ENCODE data around the gene DPH1. TPM values are rescaled to one million over a fixed set of nuclear protein-coding genes. Genes with fewer than 3 reads are reported as not detected.
A peak's percentile ranks its signal among the peaks of the same experiment; 100 is the strongest.

DPH1 gene
- total RNA-seq, 1 donor from 2014 or later = 14.1 TPM

DNA sequence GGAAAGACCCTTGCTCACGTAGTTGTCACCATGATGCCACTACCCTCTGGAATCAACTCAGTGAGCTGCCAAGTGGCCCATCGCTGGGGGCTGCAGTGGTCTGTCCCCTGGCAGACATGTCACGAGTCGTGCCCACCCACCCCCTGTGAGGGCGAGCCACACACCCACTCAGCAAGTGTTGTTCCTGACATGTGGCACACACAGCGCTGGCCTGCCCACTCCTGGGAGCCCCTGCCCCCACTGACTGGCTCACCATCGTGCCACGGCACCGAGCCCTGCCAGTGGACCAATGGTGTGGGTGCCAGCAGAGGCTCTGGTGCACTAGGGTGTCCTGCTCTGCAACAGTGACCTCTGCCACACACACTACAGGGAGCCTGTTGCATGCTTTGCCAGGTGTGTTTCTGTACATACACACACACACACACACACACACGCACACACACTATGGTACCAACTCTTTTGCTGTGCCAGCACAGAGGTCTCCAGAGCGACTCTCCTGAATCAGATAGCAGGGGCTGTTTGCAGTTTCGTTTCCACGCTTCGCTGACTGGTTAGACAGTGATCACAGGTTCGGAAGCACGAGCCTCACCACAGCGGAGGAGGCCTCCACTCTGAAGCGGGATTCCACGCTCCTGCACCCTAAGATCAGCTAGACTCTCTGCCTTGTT is 12.5 kb upstream of the DPH1 start:
- peak overlapping the region in 1 of 3 donors; percentile 1 for H3K9ac ChIP-seq (ENCODE audit: low read depth in 1 of 3, low read length in 3 of 3)
- H3K4me1 ChIP-seq (ENCODE audit: control insufficient read depth in 3 of 3, insufficient read depth in 3 of 3, low read length in 3 of 3) = peaks cover 12 to 40% (median 13%) of the 10 kb centered on the region in 3 donors
- H3K4me3 ChIP-seq (ENCODE audit: low read length in 3 of 3) = no peak overlapping the region
- H3K36me3 ChIP-seq (ENCODE audit: control insufficient read depth in 3 of 3, insufficient read depth in 3 of 3, low read length in 3 of 3) = no peaks in the 10 kb centered on the region
- H3K27me3 ChIP-seq (ENCODE audit: control insufficient read depth in 3 of 3, insufficient read depth in 3 of 3, low read length in 3 of 3) = peaks cover 0 to 8% (median 5%) of the 10 kb centered on the region in 3 donors
- H3K9me3 ChIP-seq (ENCODE audit: control insufficient read depth in 3 of 3, low read length in 3 of 3) = no peaks in the 10 kb centered on the region
- no peak overlapping the region for H3K27ac ChIP-seq (ENCODE audit: low read depth, low read length)

DNA sequence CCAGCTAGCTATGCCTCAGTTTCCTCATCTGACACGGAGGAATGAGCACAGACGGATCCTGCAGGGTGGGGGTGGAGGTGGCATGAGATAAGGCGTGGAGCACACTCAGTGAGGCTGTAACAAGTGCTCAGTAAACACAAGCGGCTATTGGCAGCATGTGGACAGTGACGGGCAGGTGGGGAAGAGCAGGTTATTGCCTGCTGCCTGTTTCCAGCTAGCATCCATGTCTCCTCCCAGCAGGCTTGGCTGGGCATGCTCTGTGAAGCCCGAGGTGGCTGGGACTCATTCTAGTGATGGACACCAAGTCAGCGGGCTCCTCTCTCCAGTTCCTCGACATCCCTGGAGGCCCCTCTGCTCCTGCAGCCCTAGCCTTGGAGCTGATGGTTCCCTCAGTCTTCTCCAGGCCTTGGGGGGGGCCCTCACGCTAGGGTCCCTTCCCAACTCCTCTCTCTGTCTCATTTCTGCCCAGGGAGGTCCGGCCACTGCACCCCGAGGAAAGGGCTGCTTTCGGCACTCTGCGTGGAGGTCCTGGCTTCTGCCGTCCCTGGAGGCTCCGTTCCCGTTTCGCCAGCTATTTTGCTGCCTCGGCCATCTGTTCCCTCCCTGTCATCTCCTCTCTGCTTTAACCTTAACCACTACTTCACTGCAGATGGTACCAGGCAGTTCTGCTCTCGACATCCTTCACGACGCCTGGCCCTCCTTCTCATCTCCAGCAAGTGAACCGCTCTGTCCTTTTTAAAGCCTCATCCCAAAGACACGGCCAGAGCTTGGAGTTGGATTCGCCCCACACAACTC is 11.0 kb upstream of the DPH1 start:
- no peaks in the 10 kb centered on the region for H3K36me3 ChIP-seq (ENCODE audit: control insufficient read depth in 3 of 3, insufficient read depth in 3 of 3, low read length in 3 of 3)
- no peak overlapping the region for H3K4me3 ChIP-seq (ENCODE audit: low read length in 3 of 3)
- peaks cover 13 to 35% (median 20%) of the 10 kb centered on the region in 3 donors for H3K4me1 ChIP-seq (ENCODE audit: control insufficient read depth in 3 of 3, insufficient read depth in 3 of 3, low read length in 3 of 3)
- no peak overlapping the region for H3K27ac ChIP-seq (ENCODE audit: low read depth, low read length)
- peaks cover 4 to 10% (median 5%) of the 10 kb centered on the region in 3 donors for H3K27me3 ChIP-seq (ENCODE audit: control insufficient read depth in 3 of 3, insufficient read depth in 3 of 3, low read length in 3 of 3)
- no peak overlapping the region for H3K9ac ChIP-seq (ENCODE audit: low read depth in 1 of 3, low read length in 3 of 3)
- H3K9me3 ChIP-seq (ENCODE audit: control insufficient read depth in 3 of 3, low read length in 3 of 3) = no peaks in the 10 kb centered on the region

DNA sequence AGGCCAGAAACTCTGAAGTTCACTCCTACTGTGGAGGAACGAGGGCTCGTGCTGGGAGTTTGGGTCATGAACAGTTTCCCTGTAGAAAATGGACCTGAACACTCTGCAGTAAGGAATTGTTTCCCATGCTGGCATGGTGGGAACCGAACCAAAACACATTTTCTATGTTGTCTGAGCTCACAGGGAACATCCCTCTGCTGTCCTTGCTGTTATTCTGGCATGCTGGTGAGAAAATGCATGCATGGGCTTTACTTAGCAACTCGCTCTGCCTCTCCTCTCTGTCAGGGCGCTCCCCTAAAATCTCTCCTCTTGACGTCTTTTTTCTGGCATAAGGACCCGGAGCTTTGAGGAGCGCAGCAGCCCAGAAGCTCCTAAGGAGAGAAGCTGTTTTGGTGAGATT is 10.2 kb upstream of the DPH1 start:
- H3K4me1 ChIP-seq (ENCODE audit: control insufficient read depth in 3 of 3, insufficient read depth in 3 of 3, low read length in 3 of 3) = peaks cover 21 to 41% (median 25%) of the 10 kb centered on the region in 3 donors
- no peaks in the 10 kb centered on the region for H3K9me3 ChIP-seq (ENCODE audit: control insufficient read depth in 3 of 3, low read length in 3 of 3)
- H3K36me3 ChIP-seq (ENCODE audit: control insufficient read depth in 3 of 3, insufficient read depth in 3 of 3, low read length in 3 of 3) = no peaks in the 10 kb centered on the region
- no peak overlapping the region for H3K27ac ChIP-seq (ENCODE audit: low read depth, low read length)
- no peak overlapping the region for H3K4me3 ChIP-seq (ENCODE audit: low read length in 3 of 3)
- no peak overlapping the region for H3K9ac ChIP-seq (ENCODE audit: low read depth in 1 of 3, low read length in 3 of 3)
- peaks cover 4 to 12% (median 6%) of the 10 kb centered on the region in 3 donors for H3K27me3 ChIP-seq (ENCODE audit: control insufficient read depth in 3 of 3, insufficient read depth in 3 of 3, low read length in 3 of 3)

DNA sequence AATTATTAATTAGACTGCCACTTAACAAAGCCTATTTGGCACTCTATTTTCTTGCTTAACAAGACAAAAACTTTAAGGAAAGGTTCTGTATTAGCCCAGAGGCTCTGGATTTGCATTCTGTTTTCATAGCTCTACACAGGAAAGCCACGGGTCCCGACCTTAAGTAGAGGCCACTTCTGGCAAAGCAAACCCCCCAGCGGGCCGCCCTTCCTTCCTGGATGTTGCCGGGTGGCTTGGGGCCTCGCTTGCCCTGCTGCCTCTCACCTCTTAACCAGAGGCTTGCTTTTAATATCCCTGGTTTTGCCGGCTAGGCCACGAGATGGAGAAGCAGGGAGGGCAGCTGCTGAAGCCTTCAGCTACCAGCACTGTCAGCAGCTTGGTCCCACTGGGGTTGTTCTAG is 9.2 kb upstream of the DPH1 start:
- Histone ChIP-seq H3K4me3 (ENCODE audit: low read length in 3 of 3) (no peak overlapping the region), H3K27me3 (ENCODE audit: control insufficient read depth in 3 of 3, insufficient read depth in 3 of 3, low read length in 3 of 3) (peaks cover 4 to 12% (median 8%) of the 10 kb centered on the region in 3 donors), H3K9me3 (ENCODE audit: control insufficient read depth in 3 of 3, low read length in 3 of 3) (no peaks in the 10 kb centered on the region), H3K4me1 (ENCODE audit: control insufficient read depth in 3 of 3, insufficient read depth in 3 of 3, low read length in 3 of 3) (peaks cover 22 to 42% (median 31%) of the 10 kb centered on the region in 3 donors), H3K9ac (ENCODE audit: low read depth in 1 of 3, low read length in 3 of 3) (no peak overlapping the region), H3K36me3 (ENCODE audit: control insufficient read depth in 3 of 3, insufficient read depth in 3 of 3, low read length in 3 of 3) (no peaks in the 10 kb centered on the region), H3K27ac (ENCODE audit: low read depth, low read length) (no peak overlapping the region)

DNA sequence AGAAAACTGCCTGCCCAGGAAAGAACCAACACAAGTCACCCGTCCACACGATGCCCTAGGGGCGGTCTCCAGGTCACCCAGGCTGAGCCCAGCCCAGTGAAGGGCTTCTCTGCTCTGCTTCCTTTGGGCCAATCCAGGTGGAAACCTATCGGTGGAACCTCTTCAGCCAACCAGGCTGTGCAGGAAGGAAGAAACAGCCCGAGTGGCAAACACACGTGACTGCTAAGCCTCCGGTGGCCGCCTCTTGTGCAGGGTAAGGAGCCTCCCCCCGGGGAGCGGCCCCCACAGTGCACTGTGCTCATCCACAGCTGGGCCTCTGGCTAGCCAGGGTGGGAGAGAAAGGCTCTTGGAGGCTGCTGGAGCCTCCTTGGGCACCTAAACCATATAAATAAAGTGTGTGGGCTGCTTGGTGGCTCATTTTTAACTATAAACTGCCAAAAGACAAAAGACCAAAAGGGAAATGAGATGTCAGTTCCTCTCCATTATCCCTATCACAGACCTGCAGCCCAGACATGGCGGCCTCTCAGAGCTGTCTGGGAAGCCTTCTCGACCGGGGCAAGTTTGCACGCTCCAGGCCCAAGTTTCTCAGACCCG is 7.2 kb upstream of the DPH1 start:
- no peaks in the 10 kb centered on the region for H3K9me3 ChIP-seq (ENCODE audit: control insufficient read depth in 3 of 3, low read length in 3 of 3)
- no peak overlapping the region for H3K9ac ChIP-seq (ENCODE audit: low read depth in 1 of 3, low read length in 3 of 3)
- H3K4me3 ChIP-seq (ENCODE audit: low read length in 3 of 3) = no peak overlapping the region
- H3K27me3 ChIP-seq (ENCODE audit: control insufficient read depth in 3 of 3, insufficient read depth in 3 of 3, low read length in 3 of 3) = peaks cover 7 to 20% (median 19%) of the 10 kb centered on the region in 3 donors
- peaks cover 17 to 34% (median 32%) of the 10 kb centered on the region in 3 donors for H3K4me1 ChIP-seq (ENCODE audit: control insufficient read depth in 3 of 3, insufficient read depth in 3 of 3, low read length in 3 of 3)
- no peak overlapping the region for H3K27ac ChIP-seq (ENCODE audit: low read depth, low read length)
- H3K36me3 ChIP-seq (ENCODE audit: control insufficient read depth in 3 of 3, insufficient read depth in 3 of 3, low read length in 3 of 3) = no peaks in the 10 kb centered on the region

DNA sequence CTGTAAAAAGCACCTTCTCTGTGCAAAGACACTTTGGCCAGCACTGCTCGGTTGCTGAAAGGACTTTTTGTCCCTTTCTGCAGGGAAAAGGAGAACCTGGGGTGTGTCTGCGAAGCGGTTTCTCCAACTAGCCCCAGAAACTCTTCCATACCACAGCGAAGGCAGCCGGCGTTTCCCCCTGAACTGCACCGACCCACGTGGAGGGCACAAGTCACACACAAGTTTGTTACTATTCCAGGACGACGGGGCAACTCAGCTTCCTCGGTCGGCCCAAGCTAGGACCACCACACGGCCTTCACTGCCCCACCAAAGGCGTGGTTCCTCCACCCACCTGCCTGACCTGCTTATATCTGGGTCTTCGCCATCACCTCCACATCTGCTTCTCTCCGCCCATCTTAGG is 6.7 kb upstream of the DPH1 start:
- Histone ChIP-seq H3K4me1 (ENCODE audit: control insufficient read depth in 3 of 3, insufficient read depth in 3 of 3, low read length in 3 of 3) (peaks cover 14 to 29% (median 28%) of the 10 kb centered on the region in 3 donors), H3K27ac (ENCODE audit: low read depth, low read length) (no peak overlapping the region), H3K4me3 (ENCODE audit: low read length in 3 of 3) (peak overlapping the region in 2 of 3 donors; percentile 43 to 74), H3K9ac (ENCODE audit: low read depth in 1 of 3, low read length in 3 of 3) (no peak overlapping the region), H3K9me3 (ENCODE audit: control insufficient read depth in 3 of 3, low read length in 3 of 3) (no peaks in the 10 kb centered on the region), H3K27me3 (ENCODE audit: control insufficient read depth in 3 of 3, insufficient read depth in 3 of 3, low read length in 3 of 3) (peaks cover 12 to 25% (median 24%) of the 10 kb centered on the region in 3 donors), H3K36me3 (ENCODE audit: control insufficient read depth in 3 of 3, insufficient read depth in 3 of 3, low read length in 3 of 3) (no peaks in the 10 kb centered on the region)

DNA sequence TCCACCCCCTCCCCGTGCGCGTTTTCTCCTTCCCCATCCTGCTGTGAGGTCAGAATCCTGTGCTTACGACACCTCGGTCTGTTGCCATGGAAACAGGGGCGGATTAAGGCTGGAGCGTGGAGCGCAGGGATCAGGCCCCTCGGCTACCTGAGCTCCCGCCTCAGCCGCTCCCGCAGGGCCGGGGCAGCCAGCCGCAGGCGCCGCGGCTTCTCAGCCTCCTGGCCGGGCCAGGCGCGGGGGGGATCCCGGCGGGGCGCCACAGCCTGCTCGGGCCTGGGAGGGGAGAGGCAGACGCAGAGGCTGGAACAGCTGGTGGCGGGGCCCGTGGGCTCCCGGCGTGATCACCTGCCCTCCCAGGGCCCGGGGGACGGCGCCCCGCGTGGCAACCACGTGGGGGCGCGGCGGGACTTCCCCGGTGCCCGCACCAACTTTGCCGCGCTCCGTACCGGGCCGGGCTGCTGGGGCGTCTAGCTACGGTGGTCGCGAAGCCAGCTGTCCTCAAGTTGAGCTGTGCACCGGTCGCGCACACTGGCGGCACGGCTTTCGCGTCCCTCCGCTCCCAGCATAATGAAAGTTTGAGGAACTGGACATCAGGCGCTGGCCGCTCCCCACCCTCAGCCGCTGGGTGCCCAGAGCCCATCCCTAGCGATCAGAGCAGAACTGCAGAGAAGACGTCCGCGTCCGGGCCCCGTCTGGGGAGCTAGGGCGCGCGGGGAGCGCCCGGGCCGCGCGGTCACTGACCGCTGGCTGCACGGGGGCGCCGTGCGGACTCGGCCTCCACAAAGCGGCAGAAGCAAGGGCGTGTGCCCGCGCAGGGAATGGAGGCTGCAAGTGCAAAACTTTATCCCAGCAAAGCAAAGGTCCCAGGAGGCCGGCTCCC is 6.0 kb upstream of the DPH1 start:
- peaks cover 14 to 28% (median 24%) of the 10 kb centered on the region in 3 donors for H3K4me1 ChIP-seq (ENCODE audit: control insufficient read depth in 3 of 3, insufficient read depth in 3 of 3, low read length in 3 of 3)
- peaks cover 13 to 27% (median 25%) of the 10 kb centered on the region in 3 donors for H3K27me3 ChIP-seq (ENCODE audit: control insufficient read depth in 3 of 3, insufficient read depth in 3 of 3, low read length in 3 of 3)
- peak overlapping the region; percentile 63 to 74 (median 70) for H3K4me3 ChIP-seq (ENCODE audit: low read length in 3 of 3)
- H3K9ac ChIP-seq (ENCODE audit: low read depth in 1 of 3, low read length in 3 of 3) = peak overlapping the region; percentile 64 to 80 (median 68)
- H3K27ac ChIP-seq (ENCODE audit: low read depth, low read length) = no peak overlapping the region
- no peaks in the 10 kb centered on the region for H3K9me3 ChIP-seq (ENCODE audit: control insufficient read depth in 3 of 3, low read length in 3 of 3)
- H3K36me3 ChIP-seq (ENCODE audit: control insufficient read depth in 3 of 3, insufficient read depth in 3 of 3, low read length in 3 of 3) = no peaks in the 10 kb centered on the region

DNA sequence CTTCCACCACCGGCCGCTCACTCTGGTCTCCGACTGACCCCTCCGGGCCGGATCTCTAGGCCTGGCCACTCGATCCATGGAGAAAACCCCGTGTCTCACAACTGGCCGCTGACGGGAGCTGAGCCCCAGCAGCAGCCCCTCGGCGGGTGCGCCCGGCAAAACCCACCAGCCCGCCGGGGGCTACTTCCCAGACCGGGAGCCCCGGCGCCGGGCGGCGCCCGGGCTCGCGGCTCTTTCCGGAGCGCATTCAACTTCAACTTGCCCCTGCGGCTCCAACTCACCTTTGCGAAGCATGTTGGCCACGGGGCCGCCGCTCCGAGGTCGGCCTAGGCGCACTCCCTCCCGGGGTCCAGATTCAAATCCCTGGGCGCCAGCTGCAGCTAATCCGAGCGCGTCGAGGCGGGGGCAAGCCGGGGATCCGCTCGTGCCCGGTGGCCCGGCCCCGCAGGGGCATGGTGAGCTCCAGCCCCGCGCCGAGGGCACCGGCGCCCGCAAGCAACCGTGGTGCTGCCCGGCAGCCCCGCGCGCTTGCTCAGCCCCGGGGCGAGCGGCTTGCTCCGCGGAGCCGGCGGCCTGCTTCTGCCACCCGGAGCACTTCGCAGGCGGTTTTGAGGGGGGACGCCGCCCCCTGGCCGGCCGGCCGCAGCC is 5.3 kb upstream of the DPH1 start:
- Histone ChIP-seq H3K4me1 (ENCODE audit: control insufficient read depth in 3 of 3, insufficient read depth in 3 of 3, low read length in 3 of 3) (peaks cover 14 to 31% (median 25%) of the 10 kb centered on the region in 3 donors), H3K27ac (ENCODE audit: low read depth, low read length) (no peak overlapping the region), H3K27me3 (ENCODE audit: control insufficient read depth in 3 of 3, insufficient read depth in 3 of 3, low read length in 3 of 3) (peaks cover 13 to 31% (median 22%) of the 10 kb centered on the region in 3 donors)

DNA sequence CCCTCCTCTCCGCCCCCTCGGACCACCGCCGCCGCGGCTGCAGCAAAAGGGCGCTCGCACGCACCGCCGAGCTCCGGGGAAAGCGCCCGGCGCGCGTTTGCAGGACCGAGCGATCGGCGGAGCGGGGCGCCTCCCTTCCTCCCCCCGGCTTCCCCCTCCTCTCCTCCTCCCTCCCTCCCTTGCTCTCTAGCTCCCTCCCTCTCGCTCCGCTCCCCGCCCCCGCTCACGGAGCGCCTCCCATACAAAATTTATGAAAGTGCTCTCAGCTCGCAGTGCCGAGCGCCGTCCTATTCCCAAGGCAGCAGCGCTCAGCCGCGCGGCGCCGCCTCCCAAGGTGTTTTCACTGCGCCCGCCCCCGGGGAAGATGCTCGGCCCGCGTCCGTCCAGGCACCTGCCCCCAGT is 4.7 kb upstream of the DPH1 start, which contains the start of gene RTN4RL1:
Gene RTN4RL1 (minus strand): TSS at position 115 of the 402 bp plus-strand sequence. CDS start 469 bp downstream, outside the sequence.
- peak within 1 kb of the TSS; percentile 64 to 80 (median 68) for H3K9ac ChIP-seq (ENCODE audit: low read depth in 1 of 3, low read length in 3 of 3)
- H3K4me1 ChIP-seq (ENCODE audit: control insufficient read depth in 3 of 3, insufficient read depth in 3 of 3, low read length in 3 of 3) = peaks cover 14 to 32% (median 23%) of the 10 kb centered on the region in 3 donors
- H3K27ac ChIP-seq (ENCODE audit: low read depth, low read length) = peak within 1 kb of the TSS; percentile 36
- H3K36me3 ChIP-seq (ENCODE audit: control insufficient read depth in 3 of 3, insufficient read depth in 3 of 3, low read length in 3 of 3) = peaks cover 0 to 2% (median 0%) of the 10 kb centered on the region in 3 donors
- H3K27me3 ChIP-seq (ENCODE audit: control insufficient read depth in 3 of 3, insufficient read depth in 3 of 3, low read length in 3 of 3) = peaks cover 13 to 31% (median 22%) of the 10 kb centered on the region in 3 donors
- H3K4me3 ChIP-seq (ENCODE audit: low read length in 3 of 3) = peak within 1 kb of the TSS; percentile 63 to 74 (median 70)
- H3K9me3 ChIP-seq (ENCODE audit: control insufficient read depth in 3 of 3, low read length in 3 of 3) = no peaks in the 10 kb centered on the region

More for the DNA sequence above, 5.3 kb upstream of the DPH1 start:
- Histone ChIP-seq H3K9me3 (ENCODE audit: control insufficient read depth in 3 of 3, low read length in 3 of 3) (no peaks in the 10 kb centered on the region), H3K36me3 (ENCODE audit: control insufficient read depth in 3 of 3, insufficient read depth in 3 of 3, low read length in 3 of 3) (no peaks in the 10 kb centered on the region), H3K4me3 (ENCODE audit: low read length in 3 of 3) (peak overlapping the region; percentile 63 to 74 (median 70)), H3K9ac (ENCODE audit: low read depth in 1 of 3, low read length in 3 of 3) (peak overlapping the region; percentile 64 to 80 (median 68))

All from skeletal muscle tissue (tissue), 4 donors.